OCI-LY3 (cell line): ENCODE results near the gene BTAF1.

Experiments used
- EZH2phosphoT487 ChIP-seq: fragments of 200-600 bp; shearing (Covaris generic); IDR thresholded peaks from 2 replicates; pipeline ENCODE4 v1.6.1; 2018; ENCODE audit warnings: antibody characterized with exemption, mixed run types, low read depth
- TF ChIP-seq, protein P1 (sequence below): fragments of 200-600, 300-600 bp; sonication (generic); IDR thresholded peaks from 2 replicates; pipeline ENCODE4 v1.5.1; 2014; ENCODE audit warnings: antibody characterized with exemption, low read length, low read depth

- TF ChIP-seq, protein P1, sequence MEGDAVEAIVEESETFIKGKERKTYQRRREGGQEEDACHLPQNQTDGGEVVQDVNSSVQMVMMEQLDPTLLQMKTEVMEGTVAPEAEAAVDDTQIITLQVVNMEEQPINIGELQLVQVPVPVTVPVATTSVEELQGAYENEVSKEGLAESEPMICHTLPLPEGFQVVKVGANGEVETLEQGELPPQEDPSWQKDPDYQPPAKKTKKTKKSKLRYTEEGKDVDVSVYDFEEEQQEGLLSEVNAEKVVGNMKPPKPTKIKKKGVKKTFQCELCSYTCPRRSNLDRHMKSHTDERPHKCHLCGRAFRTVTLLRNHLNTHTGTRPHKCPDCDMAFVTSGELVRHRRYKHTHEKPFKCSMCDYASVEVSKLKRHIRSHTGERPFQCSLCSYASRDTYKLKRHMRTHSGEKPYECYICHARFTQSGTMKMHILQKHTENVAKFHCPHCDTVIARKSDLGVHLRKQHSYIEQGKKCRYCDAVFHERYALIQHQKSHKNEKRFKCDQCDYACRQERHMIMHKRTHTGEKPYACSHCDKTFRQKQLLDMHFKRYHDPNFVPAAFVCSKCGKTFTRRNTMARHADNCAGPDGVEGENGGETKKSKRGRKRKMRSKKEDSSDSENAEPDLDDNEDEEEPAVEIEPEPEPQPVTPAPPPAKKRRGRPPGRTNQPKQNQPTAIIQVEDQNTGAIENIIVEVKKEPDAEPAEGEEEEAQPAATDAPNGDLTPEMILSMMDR: no peak
- TF ChIP-seq EZH2phosphoT487: no peak
These were observed 101.1 kb downstream of the BTAF1 start for GRCh38 chr10:92024700-92025099.
